HEK293 (cell line): ENCODE measurements around the gene PARD3.

ENCODE experiments used
- CTCF ChIA-PET: fragments of 350-600 bp; formaldehyde crosslinking; extraction: SDS; loops from one replicate; lab custom pipeline; 2021; ENCODE audit warnings: antibody characterized with exemption; lab: Yijun Ruan, JAX
- POLR2A ChIA-PET: fragments of 300-600 bp; formaldehyde crosslinking; extraction: SDS; loops from one replicate; lab custom pipeline; 2020; ENCODE audit warnings: antibody characterized with exemption, inconsistent platforms; lab: Yijun Ruan, JAX
- H3K27ac ChIP-seq: fragments of 200-500 bp; sonication (Bioruptor generic); 2 replicates; pipeline ENCODE4 v1.5.1; 2014; ENCODE audit warnings: low read depth, low read length, control low read depth, inconsistent platforms; ENCODE audit errors: extremely low read depth
- H3K36me3 ChIP-seq, 2 experiments: fragments of 200-500 bp in 1 of 2; sonication (Bioruptor generic) in 1 of 2; 1 replicate in 1 of 2; 2 replicates in 1 of 2; pipeline ENCODE4 v1.5.1; 2014 to 2017; ENCODE audit warnings: inconsistent platforms in 2 of 2, low read length in 2 of 2; ENCODE audit not compliant: control insufficient read depth in 2 of 2, insufficient read depth in 1 of 2
- H3K4me1 ChIP-seq: fragments of 200-500 bp; sonication (Bioruptor generic); 2 replicates; pipeline ENCODE4 v1.5.1; 2014; ENCODE audit warnings: mild to moderate bottlenecking, low read length, inconsistent platforms; ENCODE audit not compliant: control insufficient read depth, insufficient read depth
- H3K4me3 ChIP-seq: 2 replicates; pipeline ENCODE4 v1.5.1; 2011; ENCODE audit warnings: low read depth, mild to moderate bottlenecking, control low read depth, low read length, moderate library complexity
- H3K9me3 ChIP-seq: fragments of 200-500 bp; sonication (Bioruptor generic); 2 replicates; pipeline ENCODE4 v1.5.1; 2014; ENCODE audit warnings: low read depth, low read length, inconsistent platforms; ENCODE audit not compliant: control insufficient read depth, insufficient read depth
- CTCF ChIP-seq: fragments of 450-650 bp; formaldehyde crosslinking; IDR thresholded peaks from 2 replicates; pipeline ENCODE4 v1.5.1; 2016; ENCODE audit warnings: missing biosample characterization, missing genetic modification characterization
- GLI4 ChIP-seq: fragments of 450-650 bp; formaldehyde crosslinking; IDR thresholded peaks from 2 replicates; pipeline ENCODE4 v1.5.1; 2016; ENCODE audit warnings: missing biosample characterization, missing genetic modification characterization
- HOXD13 ChIP-seq: sonication (generic); formaldehyde crosslinking; IDR thresholded peaks from 2 replicates; pipeline ENCODE4 v1.8.0; 2022; ENCODE audit warnings: missing genetic modification reagents, borderline replicate concordance
- PRDM1 ChIP-seq: fragments of 450-650 bp; formaldehyde crosslinking; IDR thresholded peaks from 2 replicates; pipeline ENCODE4; 2016; ENCODE audit warnings: missing biosample characterization, missing genetic modification characterization
- SALL2 ChIP-seq: fragments of 450-650 bp; formaldehyde crosslinking; IDR thresholded peaks from 2 replicates; pipeline ENCODE4 v1.5.0; 2017; ENCODE audit warnings: missing biosample characterization, mild to moderate bottlenecking, missing genetic modification characterization, borderline replicate concordance
- SP2 ChIP-seq: fragments of 450-650 bp; formaldehyde crosslinking; IDR thresholded peaks from 2 replicates; pipeline ENCODE4 v1.5.1; 2016; ENCODE audit warnings: missing biosample characterization, missing genetic modification characterization
- ZBTB1 ChIP-seq: fragments of 450-650 bp; formaldehyde crosslinking; IDR thresholded peaks from 2 replicates; pipeline ENCODE4 v1.5.1; 2016; ENCODE audit warnings: missing biosample characterization, missing genetic modification characterization
- ZBTB20 ChIP-seq: fragments of 450-650 bp; formaldehyde crosslinking; IDR thresholded peaks from 2 replicates; pipeline ENCODE4 v1.5.1; 2016; ENCODE audit warnings: missing biosample characterization, missing genetic modification characterization
- ZEB2 ChIP-seq: fragments of 450-650 bp; formaldehyde crosslinking; IDR thresholded peaks from 2 replicates; pipeline ENCODE4 v1.5.1; 2016; ENCODE audit warnings: missing biosample characterization, missing genetic modification characterization
- ZNF121 ChIP-seq: fragments of 450-650 bp; formaldehyde crosslinking; IDR thresholded peaks from 2 replicates; pipeline ENCODE4 v1.5.1; 2016; ENCODE audit warnings: missing biosample characterization, missing genetic modification characterization
- ZNF138 ChIP-seq: fragments of 450-650 bp; formaldehyde crosslinking; IDR thresholded peaks from 2 replicates; pipeline ENCODE4 v1.5.1; 2016; ENCODE audit warnings: missing biosample characterization, missing genetic modification characterization, borderline replicate concordance
- ZNF169 ChIP-seq: fragments of 450-650 bp; formaldehyde crosslinking; IDR thresholded peaks from 2 replicates; pipeline ENCODE4 v1.5.1; 2016; ENCODE audit warnings: missing biosample characterization, missing genetic modification characterization
- ZNF202 ChIP-seq: fragments of 450-650 bp; formaldehyde crosslinking; IDR thresholded peaks from 2 replicates; pipeline ENCODE4 v1.5.1; 2016; ENCODE audit warnings: missing biosample characterization, missing genetic modification characterization, borderline replicate concordance
- ZNF324 ChIP-seq: fragments of 450-650 bp; formaldehyde crosslinking; IDR thresholded peaks from 2 replicates; pipeline ENCODE4 v1.5.1; 2016; ENCODE audit warnings: missing biosample characterization, missing genetic modification characterization
- ZNF350 ChIP-seq: fragments of 450-650 bp; formaldehyde crosslinking; IDR thresholded peaks from 2 replicates; pipeline ENCODE4 v1.5.0; 2017; ENCODE audit warnings: missing biosample characterization, mild to moderate bottlenecking, missing genetic modification characterization
- ZNF354C ChIP-seq: fragments of 450-650 bp; formaldehyde crosslinking; IDR thresholded peaks from 2 replicates; pipeline ENCODE4 v1.5.1; 2016; ENCODE audit warnings: missing biosample characterization, missing genetic modification characterization, low read depth, borderline replicate concordance
- ZNF366 ChIP-seq: fragments of 450-650 bp; formaldehyde crosslinking; conservative IDR thresholded peaks from 2 replicates; pipeline ENCODE4 v1.5.1; 2016; ENCODE audit warnings: missing biosample characterization, missing genetic modification characterization
- ZNF514 ChIP-seq: fragments of 450-650 bp; formaldehyde crosslinking; IDR thresholded peaks from 2 replicates; pipeline ENCODE4 v1.5.1; 2016; ENCODE audit warnings: missing biosample characterization, missing genetic modification characterization
- ZNF600 ChIP-seq: fragments of 450-650 bp; formaldehyde crosslinking; IDR thresholded peaks from 2 replicates; pipeline ENCODE4 v1.5.1; 2016; ENCODE audit warnings: missing biosample characterization, missing genetic modification characterization
- ZNF707 ChIP-seq: fragments of 450-650 bp; formaldehyde crosslinking; IDR thresholded peaks from 2 replicates; pipeline ENCODE4 v1.5.1; 2016; ENCODE audit warnings: missing biosample characterization, missing genetic modification characterization
- ZXDB ChIP-seq: fragments of 450-650 bp; formaldehyde crosslinking; IDR thresholded peaks from 2 replicates; pipeline ENCODE4 v1.5.1; 2016; ENCODE audit warnings: missing biosample characterization, missing genetic modification characterization
- TF ChIP-seq, protein P1 (sequence below): fragments of 450-650 bp; formaldehyde crosslinking; IDR thresholded peaks from 2 replicates; pipeline ENCODE4 v1.5.1; 2016; ENCODE audit warnings: missing biosample characterization, missing genetic modification characterization, borderline replicate concordance

Gene PARD3

DNA sequence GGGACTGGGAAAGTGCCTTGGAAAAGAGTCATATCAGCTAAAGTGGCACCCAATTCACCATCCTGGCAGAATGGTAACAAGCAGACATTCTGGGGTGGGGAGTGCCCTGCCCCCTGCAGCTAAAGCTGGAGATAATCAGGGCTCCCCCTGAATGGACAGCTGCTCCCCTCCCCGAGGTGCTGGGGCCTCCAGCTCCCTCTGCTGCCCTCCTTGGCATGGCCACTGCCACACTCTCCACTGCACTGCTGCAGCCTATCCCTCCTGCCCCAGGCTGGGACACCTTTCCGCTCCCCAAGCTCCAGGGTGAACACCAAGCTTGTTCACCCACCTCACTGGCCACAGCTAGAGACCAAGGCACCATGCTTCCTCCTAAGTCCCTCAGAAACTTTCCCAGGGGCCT, 9.8 kb upstream of the PARD3 start (continued):
- TF ChIP-seq, protein P1, sequence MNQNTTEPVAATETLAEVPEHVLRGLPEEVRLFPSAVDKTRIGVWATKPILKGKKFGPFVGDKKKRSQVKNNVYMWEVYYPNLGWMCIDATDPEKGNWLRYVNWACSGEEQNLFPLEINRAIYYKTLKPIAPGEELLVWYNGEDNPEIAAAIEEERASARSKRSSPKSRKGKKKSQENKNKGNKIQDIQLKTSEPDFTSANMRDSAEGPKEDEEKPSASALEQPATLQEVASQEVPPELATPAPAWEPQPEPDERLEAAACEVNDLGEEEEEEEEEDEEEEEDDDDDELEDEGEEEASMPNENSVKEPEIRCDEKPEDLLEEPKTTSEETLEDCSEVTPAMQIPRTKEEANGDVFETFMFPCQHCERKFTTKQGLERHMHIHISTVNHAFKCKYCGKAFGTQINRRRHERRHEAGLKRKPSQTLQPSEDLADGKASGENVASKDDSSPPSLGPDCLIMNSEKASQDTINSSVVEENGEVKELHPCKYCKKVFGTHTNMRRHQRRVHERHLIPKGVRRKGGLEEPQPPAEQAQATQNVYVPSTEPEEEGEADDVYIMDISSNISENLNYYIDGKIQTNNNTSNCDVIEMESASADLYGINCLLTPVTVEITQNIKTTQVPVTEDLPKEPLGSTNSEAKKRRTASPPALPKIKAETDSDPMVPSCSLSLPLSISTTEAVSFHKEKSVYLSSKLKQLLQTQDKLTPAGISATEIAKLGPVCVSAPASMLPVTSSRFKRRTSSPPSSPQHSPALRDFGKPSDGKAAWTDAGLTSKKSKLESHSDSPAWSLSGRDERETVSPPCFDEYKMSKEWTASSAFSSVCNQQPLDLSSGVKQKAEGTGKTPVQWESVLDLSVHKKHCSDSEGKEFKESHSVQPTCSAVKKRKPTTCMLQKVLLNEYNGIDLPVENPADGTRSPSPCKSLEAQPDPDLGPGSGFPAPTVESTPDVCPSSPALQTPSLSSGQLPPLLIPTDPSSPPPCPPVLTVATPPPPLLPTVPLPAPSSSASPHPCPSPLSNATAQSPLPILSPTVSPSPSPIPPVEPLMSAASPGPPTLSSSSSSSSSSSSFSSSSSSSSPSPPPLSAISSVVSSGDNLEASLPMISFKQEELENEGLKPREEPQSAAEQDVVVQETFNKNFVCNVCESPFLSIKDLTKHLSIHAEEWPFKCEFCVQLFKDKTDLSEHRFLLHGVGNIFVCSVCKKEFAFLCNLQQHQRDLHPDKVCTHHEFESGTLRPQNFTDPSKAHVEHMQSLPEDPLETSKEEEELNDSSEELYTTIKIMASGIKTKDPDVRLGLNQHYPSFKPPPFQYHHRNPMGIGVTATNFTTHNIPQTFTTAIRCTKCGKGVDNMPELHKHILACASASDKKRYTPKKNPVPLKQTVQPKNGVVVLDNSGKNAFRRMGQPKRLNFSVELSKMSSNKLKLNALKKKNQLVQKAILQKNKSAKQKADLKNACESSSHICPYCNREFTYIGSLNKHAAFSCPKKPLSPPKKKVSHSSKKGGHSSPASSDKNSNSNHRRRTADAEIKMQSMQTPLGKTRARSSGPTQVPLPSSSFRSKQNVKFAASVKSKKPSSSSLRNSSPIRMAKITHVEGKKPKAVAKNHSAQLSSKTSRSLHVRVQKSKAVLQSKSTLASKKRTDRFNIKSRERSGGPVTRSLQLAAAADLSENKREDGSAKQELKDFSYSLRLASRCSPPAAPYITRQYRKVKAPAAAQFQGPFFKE (tag by site-specific recombination): no peak
- TF ChIP-seq ZNF354C (tag by site-specific recombination) (no peak), ZNF350 (tag by site-specific recombination) (no peak), CTCF (tag by site-specific recombination) (peak; percentile 75)

GRCh38 chr10:34821587-34822585, 6.8 kb upstream of the PARD3 start:
- ChIA-PET POLR2A (no interaction called here), CTCF (interaction anchor here (1.2 kb wide), 1 partner anchor 173 kb away, joined by 4 read pairs; no protein-coding TSS in a partner anchor)
- H3K36me3 ChIP-seq: no peaks in the 10 kb centered on the region
- TF ChIP-seq ZEB2: 0 out of 2 replicates have a peak, but pooled peaks have one; percentile 16
- TF ChIP-seq SP2 (tag by site-specific recombination): peak; percentile 13; the same call in 1 of the 2 replicates
- peak; percentile 93 for TF ChIP-seq ZNF366 (tag by site-specific recombination)
- TF ChIP-seq SALL2 (tag by site-specific recombination): no peak
- no peak for TF ChIP-seq HOXD13 (CRISPR knock-in tag)
- TF ChIP-seq ZBTB20 (tag by site-specific recombination): peak; percentile 45; the same call in 1 of the 2 replicates
- no peak for TF ChIP-seq ZNF138 (tag by site-specific recombination)
- TF ChIP-seq ZNF202 (tag by site-specific recombination): no peak
- no peak for TF ChIP-seq ZNF707 (tag by site-specific recombination)
- no peak for TF ChIP-seq ZNF169 (tag by site-specific recombination)
- no peak for TF ChIP-seq GLI4 (tag by site-specific recombination)
- TF ChIP-seq ZNF600 (tag by site-specific recombination): peak; percentile 62
- TF ChIP-seq ZXDB (tag by site-specific recombination): no peak
- TF ChIP-seq ZNF514 (tag by site-specific recombination): no peak
- TF ChIP-seq PRDM1 (tag by site-specific recombination): peak; percentile 81
- TF ChIP-seq ZNF121 (tag by site-specific recombination): peak; percentile 73
- no peak for TF ChIP-seq ZBTB1 (tag by site-specific recombination)
- TF ChIP-seq ZNF324 (tag by site-specific recombination): no peak
- H3K4me1 ChIP-seq: no peaks in the 10 kb centered on the region; the same call in 1 of the 2 replicates
- no peaks in the 10 kb centered on the region for H3K9me3 ChIP-seq
- H3K27ac ChIP-seq: no peak overlapping the region
- H3K4me3 ChIP-seq: no peak overlapping the region
